H4 (cell line): ENCODE data around the gene SP140. TPM values are rescaled to one million over a fixed set of nuclear protein-coding genes. Genes with fewer than 3 reads are reported as not detected.

Experiments
- DNase-seq: peaks from one replicate; pipeline ENCODE4 v3.0.0-alpha.2; 2015; ENCODE audit warnings: low spot score
- total RNA-seq: library from RNA; depleted of rRNA; stranded (reverse); fragments of >200 nt; shearing (Covaris generic); gene quantifications from 2 replicates; pipeline ENCODE4 v1.2.3, GENCODE V29; 2014; rRNA removed

Gene SP140
- total RNA-seq, 1 experiment from 2014 or later, result 0.25 TPM

- DNase-seq, result no peak
These were observed 136.6 kb downstream of the SP140 start for GRCh38 chr2:230362030-230362691.

Other genes with a start within 250 kb of the SP140 start
- 0.82 and 2.5 TPM in 2 replicates for gene SLC16A14, start 156.8 kb upstream of the SP140 start, total RNA-seq
- gene SP110, start 5.8 kb upstream of the SP140 start, total RNA-seq, result 23.7 and 26.3 TPM in 2 replicates
- gene SP140L, start 101.5 kb downstream of the SP140 start, total RNA-seq, result 4.7 and 7.2 TPM in 2 replicates
- 45.0 and 63.1 TPM in 2 replicates for gene SP100, start 190.5 kb downstream of the SP140 start, total RNA-seq